GM12878 (cell line): ENCODE measurements around the gene ISOC2. TPM values are rescaled to one million over a fixed set of nuclear protein-coding genes. Genes with fewer than 3 reads are reported as not detected.
A peak's percentile ranks its signal among the peaks of the same experiment; 100 is the strongest.

Experiments used
- CREM ChIP-seq: IDR thresholded peaks from 2 replicates; pipeline ENCODE4 v1.6.1; 2014; ENCODE audit warnings: antibody characterized with exemption, low read depth
- CUX1 ChIP-seq: IDR thresholded peaks from 2 replicates; pipeline ENCODE4 v1.6.1; 2012; ENCODE audit warnings: improper control_type of control experiment, low read depth, low read length; ENCODE audit not compliant: insufficient replicate concordance
- ELK1 ChIP-seq: IDR thresholded peaks from 2 replicates; pipeline ENCODE4 v1.6.1; 2012; ENCODE audit warnings: low read depth, low read length, improper control_type of control experiment
- HSF1 ChIP-seq: fragments of 150-350 bp; IDR thresholded peaks from 2 replicates; pipeline ENCODE4 v1.6.1; 2014; ENCODE audit warnings: mild to moderate bottlenecking, low read depth, low read length
- IRF5 ChIP-seq: fragments of 450-650 bp; IDR thresholded peaks from 2 replicates; pipeline ENCODE4 v1.6.1; 2017; ENCODE audit warnings: borderline replicate concordance
- PKNOX1 ChIP-seq: fragments of 450-650 bp; IDR thresholded peaks from 2 replicates; pipeline ENCODE4 v1.6.1; 2016; ENCODE audit warnings: mild to moderate bottlenecking
- POLR2A ChIP-seq: IDR thresholded peaks from 2 replicates; pipeline ENCODE4 v1.6.1; 2011; ENCODE audit warnings: low read depth, mild to moderate bottlenecking, low read length
- SMARCA5 ChIP-seq: fragments of 450-650 bp; IDR thresholded peaks from 2 replicates; pipeline ENCODE4 v1.6.1; 2017; ENCODE audit warnings: mild to moderate bottlenecking
- SREBF1 ChIP-seq: IDR thresholded peaks from 2 replicates; pipeline ENCODE4 v1.6.1; 2012; ENCODE audit warnings: mild to moderate bottlenecking, low read length
- USF1 ChIP-seq: IDR thresholded peaks from 2 replicates; pipeline ENCODE4 v1.6.1; 2011; ENCODE audit warnings: borderline replicate concordance, low read depth, mild to moderate bottlenecking, moderate library complexity, mixed read lengths, low read length; ENCODE audit not compliant: insufficient read depth; ENCODE audit errors: extremely low read length
- ZBED1 ChIP-seq: IDR thresholded peaks from 2 replicates; pipeline ENCODE4 v1.6.1; 2016; ENCODE audit warnings: borderline replicate concordance
- ZBTB40 ChIP-seq: fragments of 450-650 bp; IDR thresholded peaks from 2 replicates; pipeline ENCODE4 v1.6.1; 2016; ENCODE audit warnings: mild to moderate bottlenecking, moderate library complexity, borderline replicate concordance
- ZNF274 ChIP-seq: IDR thresholded peaks from one replicate; pipeline ENCODE4 v1.8.0; 2011; ENCODE audit not compliant: insufficient read length, insufficient read depth
- polyA plus RNA-seq, 11 experiments: library from polyadenylated mRNA; depleted of rRNA in 4 of 11; unstranded in 6 of 11; stranded (reverse) in 5 of 11; fragments of >200 nt; fragmentation: Nextera tagmentation in 4 of 11; fragmentation: Illumina TruSeq in 1 of 11; extraction: Ambion mirVana in 4 of 11; extraction: Trizol in 1 of 11; gene quantifications; 1 replicate in 1 of 11; 2 replicates in 10 of 11; pipeline versions ENCODE4 v1.2.1 to v1.2.3, GENCODE V29; 2011 to 2016; ENCODE audit warnings: inconsistent platforms in 2 of 11, missing spikeins in 2 of 11, low read depth in 1 of 11
- total RNA-seq, 4 experiments: library from RNA; depleted of rRNA in 3 of 4; stranded (reverse); fragments of >200 nt in 3 of 4; fragmentation: Illumina TruSeq in 1 of 4; extraction: Trizol in 1 of 4; gene quantifications; 2 replicates each; pipeline versions ENCODE4 v1.2.1 to v1.2.3, GENCODE V29; 2013 to 2021

The ISOC2 gene
- total and polyA plus RNA-seq, 10 of the 15 experiments (the other 5 are each of a cell fraction or from before 2014, with no cell fraction given): 0.72 to 238 (median 56.9) TPM

GRCh38 chr19:55476100-55476775 lies 14.8 kb upstream of the ISOC2 start, which contains the start of gene ZNF628 (continued):
- no peak for TF ChIP-seq CUX1
- no peak for TF ChIP-seq USF1
- peak; percentile 57; the same call in 1 of the 2 replicates for TF ChIP-seq PKNOX1
- peak; percentile 98 for TF ChIP-seq CREM
- no peak for TF ChIP-seq SMARCA5
- TF ChIP-seq POLR2A: peak; percentile 75
- TF ChIP-seq ZBTB40: peak; percentile 33; the same call in 1 of the 2 replicates
- peak; percentile 79 for TF ChIP-seq SREBF1
- TF ChIP-seq IRF5: no peak
- no peak for TF ChIP-seq HSF1
- no peak for TF ChIP-seq ZBED1
- TF ChIP-seq ELK1: peak; percentile 55; the same call in 1 of the 2 replicates
- TF ChIP-seq ZNF274: no peak
